Activated T-helper 17 cell treated with anti-CD3 and anti-CD28 coated beads, Interleukin-2, amount 50 U/mL, for 72 hours (primary cell): ENCODE results near the gene MBD3L5. TPM values are rescaled to one million over a fixed set of nuclear protein-coding genes. Genes with fewer than 3 reads are reported as not detected.
"Not testable (repeated sequence)": the region's sequence is repeated elsewhere in the genome, so short reads cannot be mapped to it uniquely, and the experiment has no call there.

Source experiments
- ATAC-seq: fragments of 150-1000 bp; cut with Tn5 transposase; replicated peaks from 2 replicates; pipeline ENCODE4 v1.10.0; 2021; ENCODE audit warnings: mild to moderate bottlenecking, moderate library complexity
- H3K27ac Mint-ChIP-seq: one replicate; pipeline ENCODE4 v1.8.0; 2022; ENCODE audit warnings: mixed read lengths
- H3K27me3 Mint-ChIP-seq: one replicate; pipeline ENCODE4 v1.8.0; 2022; ENCODE audit warnings: mixed read lengths
- H3K36me3 Mint-ChIP-seq: one replicate; pipeline ENCODE4 v1.8.0; 2022; ENCODE audit warnings: low read depth, mild to moderate bottlenecking, mixed read lengths
- H3K4me1 Mint-ChIP-seq: one replicate; pipeline ENCODE4 v1.8.0; 2022; ENCODE audit warnings: mixed read lengths
- H3K4me3 Mint-ChIP-seq: one replicate; pipeline ENCODE4 v1.8.0; 2022; ENCODE audit warnings: mild to moderate bottlenecking, mixed read lengths
- H3K9me3 Mint-ChIP-seq: one replicate; pipeline ENCODE4 v1.8.0; 2022; ENCODE audit warnings: mixed read lengths
- total RNA-seq, 2 donors: library from RNA; stranded (reverse); gene quantifications; one replicate each; pipeline ENCODE4 v1.2.3, GENCODE V29; 2022

The MBD3L5 gene
- total RNA-seq, 2 donors from 2014 or later = not detected

DNA sequence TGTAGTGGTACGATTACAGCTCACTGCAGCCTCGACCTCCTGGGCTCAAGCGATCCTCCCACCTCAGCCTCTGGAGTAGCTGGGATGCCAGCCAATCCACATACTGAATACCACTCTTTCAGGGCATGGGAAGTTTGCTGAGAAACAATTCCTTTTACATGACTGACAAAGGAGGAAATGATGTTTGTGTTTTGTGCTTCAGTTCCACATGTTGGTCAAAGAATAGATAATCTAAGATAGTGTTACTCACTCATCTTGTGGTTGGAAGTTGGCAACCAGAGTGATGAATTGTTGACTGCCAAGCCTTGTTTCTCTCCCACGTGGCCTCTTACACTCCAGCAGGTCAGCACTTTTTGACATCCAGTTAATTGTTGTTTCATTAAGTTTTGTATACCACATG is 16.7 kb upstream of the MBD3L5 start:
- Mint-ChIP-seq H3K27me3 (no peaks in the 10 kb centered on the region), H3K27ac (peak overlapping the region; percentile 24), H3K9me3 (no peaks in the 10 kb centered on the region), H3K4me1 (peaks cover 26% of the 10 kb centered on the region), H3K36me3 (no peaks in the 10 kb centered on the region), H3K4me3 (no peak overlapping the region)
- peak; percentile 64 for ATAC-seq

DNA sequence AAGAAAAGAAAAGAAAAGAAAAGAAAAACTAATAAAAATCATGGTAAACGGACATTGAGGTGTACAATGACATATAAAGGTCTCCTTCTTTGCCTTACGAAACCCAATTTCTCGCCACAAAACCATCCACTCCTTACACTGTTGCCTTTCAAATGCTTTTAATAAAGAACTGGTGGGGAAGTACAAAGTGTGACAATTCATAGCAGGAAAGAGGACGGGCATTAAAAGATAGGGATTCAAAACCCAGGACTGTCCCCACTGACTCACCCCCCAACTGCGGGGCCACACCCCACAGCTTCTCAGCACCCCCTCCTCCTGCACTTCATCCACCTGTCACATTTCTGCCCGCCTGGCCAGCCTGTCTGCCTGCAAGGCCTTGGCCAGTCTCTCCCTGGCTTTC is 11.6 kb upstream of the MBD3L5 start:
- no peak for ATAC-seq
- Mint-ChIP-seq H3K9me3 (no peaks in the 10 kb centered on the region), H3K4me3 (no peak overlapping the region), H3K36me3 (no peaks in the 10 kb centered on the region), H3K27me3 (no peaks in the 10 kb centered on the region), H3K4me1 (peaks cover 3% of the 10 kb centered on the region), H3K27ac (no peak overlapping the region)

DNA sequence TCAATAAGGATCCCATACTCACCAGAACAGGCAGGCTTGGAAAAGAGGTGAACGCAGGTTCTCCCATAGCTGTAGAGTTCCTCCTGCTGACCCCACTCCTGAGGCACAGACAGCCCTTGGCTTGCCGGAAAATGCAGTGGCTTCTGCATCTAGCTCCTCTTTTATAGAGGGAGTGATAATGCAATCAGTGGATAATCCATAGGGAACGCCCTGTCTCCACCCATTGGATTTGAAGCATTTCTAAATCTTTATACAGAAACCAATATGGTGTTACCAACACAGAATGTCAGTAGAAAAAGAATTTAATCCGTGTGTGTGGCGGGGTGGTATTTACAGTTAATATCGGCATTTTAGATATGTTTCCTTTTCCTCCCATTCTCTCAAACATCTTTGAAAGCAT is 9.0 kb upstream of the MBD3L5 start, which contains the start of gene MBD3L2B:
MBD3L2B (minus strand) TSS at position 101 of the 400 bp plus-strand sequence; CDS start at position 67, 34 bp downstream.
- H3K27me3 Mint-ChIP-seq, H3K36me3 Mint-ChIP-seq, ATAC-seq, H3K27ac Mint-ChIP-seq, H3K4me1 Mint-ChIP-seq, H3K4me3 Mint-ChIP-seq, H3K9me3 Mint-ChIP-seq: not testable (repeated sequence)

DNA sequence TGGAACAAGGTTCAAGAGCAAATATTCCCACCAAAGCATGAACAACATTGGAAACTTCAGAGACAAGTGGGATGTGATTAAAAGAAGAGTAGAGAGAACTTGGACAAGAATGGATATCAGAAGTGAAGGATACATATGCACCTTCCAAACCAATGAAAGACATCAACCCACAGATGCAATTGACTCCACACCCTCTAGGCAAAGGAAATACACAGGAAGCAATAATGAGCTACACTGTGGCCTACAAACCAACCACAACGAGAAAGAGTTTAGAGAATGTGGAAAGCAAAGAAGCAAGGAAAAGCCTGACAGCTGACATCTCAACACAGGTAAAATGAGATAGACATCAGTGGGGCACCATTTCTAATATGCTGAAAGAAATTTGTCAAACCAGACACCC is 1.6 kb upstream of the MBD3L5 start:
- not testable (repeated sequence) for H3K9me3 Mint-ChIP-seq, H3K4me1 Mint-ChIP-seq, ATAC-seq, H3K27ac Mint-ChIP-seq, H3K4me3 Mint-ChIP-seq, H3K27me3 Mint-ChIP-seq, H3K36me3 Mint-ChIP-seq

DNA sequence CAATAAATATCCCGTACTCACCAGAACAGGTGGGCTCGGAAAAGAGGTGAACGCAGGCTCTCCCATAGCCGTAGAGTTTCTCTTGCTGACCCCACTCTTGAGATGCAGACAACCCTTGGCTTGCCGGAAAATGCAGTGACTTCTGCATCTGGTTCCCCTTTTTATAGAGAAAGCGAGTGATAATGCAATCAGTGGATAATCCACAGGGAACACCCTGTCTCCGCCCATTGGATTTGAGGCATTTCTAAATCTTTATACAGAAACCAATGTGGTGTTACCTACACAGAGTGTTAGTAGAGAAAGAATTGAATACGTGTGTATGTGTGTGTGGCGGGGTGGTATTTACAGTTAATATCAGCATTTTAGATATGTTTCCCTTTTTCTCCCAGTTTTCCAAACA is 9.7 kb downstream of the MBD3L5 start, which contains the start of gene MBD3L4:
MBD3L4 (minus strand) TSS at position 101 of the 400 bp plus-strand sequence; CDS start at position 66, 35 bp downstream.
- not testable (repeated sequence) for H3K27me3 Mint-ChIP-seq, H3K9me3 Mint-ChIP-seq, H3K4me1 Mint-ChIP-seq, H3K4me3 Mint-ChIP-seq, ATAC-seq, H3K36me3 Mint-ChIP-seq, H3K27ac Mint-ChIP-seq

DNA sequence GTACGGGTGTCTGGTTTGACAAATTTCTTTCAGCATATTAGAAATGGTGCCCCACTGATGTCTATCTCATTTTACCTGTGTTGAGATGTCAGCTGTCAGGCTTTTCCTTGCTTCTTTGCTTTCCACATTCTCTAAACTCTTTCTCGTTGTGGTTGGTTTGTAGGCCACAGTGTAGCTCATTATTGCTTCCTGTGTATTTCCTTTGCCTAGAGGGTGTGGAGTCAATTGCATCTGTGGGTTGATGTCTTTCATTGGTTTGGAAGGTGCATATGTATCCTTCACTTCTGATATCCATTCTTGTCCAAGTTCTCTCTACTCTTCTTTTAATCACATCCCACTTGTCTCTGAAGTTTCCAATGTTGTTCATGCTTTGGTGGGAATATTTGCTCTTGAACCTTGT is 11.2 kb downstream of the MBD3L5 start:
- peak; percentile 40 for ATAC-seq
- H3K4me1 Mint-ChIP-seq = not testable (repeated sequence)

DNA sequence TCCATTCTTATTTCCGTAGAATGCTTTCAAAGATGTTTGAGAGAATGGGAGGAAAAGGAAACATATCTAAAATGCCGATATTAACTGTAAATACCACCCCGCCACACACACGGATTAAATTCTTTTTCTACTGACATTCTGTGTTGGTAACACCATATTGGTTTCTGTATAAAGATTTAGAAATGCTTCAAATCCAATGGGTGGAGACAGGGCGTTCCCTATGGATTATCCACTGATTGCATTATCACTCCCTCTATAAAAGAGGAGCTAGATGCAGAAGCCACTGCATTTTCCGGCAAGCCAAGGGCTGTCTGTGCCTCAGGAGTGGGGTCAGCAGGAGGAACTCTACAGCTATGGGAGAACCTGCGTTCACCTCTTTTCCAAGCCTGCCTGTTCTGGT is 18.6 kb downstream of the MBD3L5 start, which contains the start of gene MBD3L2:
MBD3L2 (plus strand) TSS at position 301 of the 400 bp plus-strand sequence; CDS start at position 354, 53 bp downstream.
- H3K9me3 Mint-ChIP-seq, H3K36me3 Mint-ChIP-seq, H3K27ac Mint-ChIP-seq, H3K27me3 Mint-ChIP-seq, H3K4me3 Mint-ChIP-seq, ATAC-seq, H3K4me1 Mint-ChIP-seq: not testable (repeated sequence)

More for the DNA sequence above, 11.2 kb downstream of the MBD3L5 start:
- not testable (repeated sequence) for H3K9me3 Mint-ChIP-seq, H3K27ac Mint-ChIP-seq, H3K27me3 Mint-ChIP-seq, H3K4me3 Mint-ChIP-seq, H3K36me3 Mint-ChIP-seq

DNA sequence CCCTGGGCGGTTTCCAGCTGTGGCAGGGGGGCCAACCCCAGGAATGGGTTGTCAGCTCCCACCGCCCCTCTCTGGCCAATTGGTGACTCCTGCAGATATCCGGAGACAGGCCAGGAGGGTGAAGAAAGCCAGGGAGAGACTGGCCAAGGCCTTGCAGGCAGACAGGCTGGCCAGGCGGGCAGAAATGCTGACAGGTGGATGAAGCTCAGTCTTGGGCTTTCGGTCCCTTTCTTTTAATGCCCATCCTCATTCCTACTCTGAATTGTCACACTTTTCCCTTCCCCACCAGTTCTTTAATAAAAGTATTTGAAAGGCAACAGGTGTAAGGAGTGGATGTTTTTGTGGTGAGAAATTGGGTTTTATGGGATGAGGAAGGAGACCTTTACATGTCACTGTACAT is 21.0 kb downstream of the MBD3L5 start:
- not testable (repeated sequence) for H3K27me3 Mint-ChIP-seq, H3K4me1 Mint-ChIP-seq, H3K36me3 Mint-ChIP-seq, ATAC-seq, H3K27ac Mint-ChIP-seq, H3K9me3 Mint-ChIP-seq, H3K4me3 Mint-ChIP-seq

DNA sequence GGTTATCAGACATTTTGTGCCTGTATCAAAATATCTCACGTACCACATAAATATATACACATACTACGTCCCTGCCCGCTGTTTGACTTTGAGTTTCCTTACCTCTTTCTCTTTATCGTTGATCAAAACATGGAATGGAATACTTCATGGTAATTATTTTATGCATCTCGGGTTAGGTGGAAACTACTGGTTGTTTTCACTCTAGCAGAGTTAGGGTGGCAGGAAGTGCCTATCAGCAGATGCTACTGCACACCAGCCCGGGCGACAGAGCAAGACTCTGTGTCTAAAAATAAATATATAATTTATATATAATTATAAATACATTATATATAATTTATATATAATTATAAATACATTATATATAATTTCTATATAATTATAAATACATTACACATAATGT is 22.5 kb downstream of the MBD3L5 start:
- ATAC-seq, H3K27ac Mint-ChIP-seq, H3K36me3 Mint-ChIP-seq, H3K9me3 Mint-ChIP-seq, H3K27me3 Mint-ChIP-seq, H3K4me3 Mint-ChIP-seq, H3K4me1 Mint-ChIP-seq: not testable (repeated sequence)

DNA sequence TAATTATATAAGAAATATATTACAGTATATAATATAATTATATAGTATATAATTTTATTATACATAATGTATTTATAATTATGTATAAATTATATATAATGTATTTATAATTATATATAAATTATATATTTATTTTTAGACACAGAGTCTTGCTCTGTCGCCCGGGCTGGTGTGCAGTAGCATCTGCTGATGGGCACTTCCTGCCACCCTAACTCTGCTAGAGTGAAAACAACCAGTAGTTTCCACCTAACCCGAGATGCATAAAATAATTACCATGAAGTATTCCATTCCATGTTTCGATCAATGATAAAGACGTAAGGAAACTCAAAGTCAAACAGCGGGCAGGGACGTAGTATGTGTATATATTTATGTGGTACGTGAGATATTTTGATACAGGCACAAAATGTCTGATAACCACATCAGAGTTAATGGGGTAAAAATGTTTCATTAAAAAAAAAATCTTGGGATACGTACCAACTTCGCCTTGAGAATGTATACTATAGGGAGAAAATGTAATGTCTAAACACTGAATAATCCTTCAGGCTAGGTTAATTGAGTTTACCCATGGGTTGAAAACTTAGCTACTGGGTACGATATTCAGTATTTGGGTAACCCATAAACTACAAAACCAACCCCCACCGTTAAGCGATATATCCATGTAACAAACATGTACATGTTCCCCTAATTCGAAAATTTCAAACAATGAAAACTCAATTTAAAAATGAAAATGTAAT is 24.4 kb downstream of the MBD3L5 start:
- ATAC-seq, H3K4me1 Mint-ChIP-seq, H3K27ac Mint-ChIP-seq: not testable (repeated sequence)

DNA sequence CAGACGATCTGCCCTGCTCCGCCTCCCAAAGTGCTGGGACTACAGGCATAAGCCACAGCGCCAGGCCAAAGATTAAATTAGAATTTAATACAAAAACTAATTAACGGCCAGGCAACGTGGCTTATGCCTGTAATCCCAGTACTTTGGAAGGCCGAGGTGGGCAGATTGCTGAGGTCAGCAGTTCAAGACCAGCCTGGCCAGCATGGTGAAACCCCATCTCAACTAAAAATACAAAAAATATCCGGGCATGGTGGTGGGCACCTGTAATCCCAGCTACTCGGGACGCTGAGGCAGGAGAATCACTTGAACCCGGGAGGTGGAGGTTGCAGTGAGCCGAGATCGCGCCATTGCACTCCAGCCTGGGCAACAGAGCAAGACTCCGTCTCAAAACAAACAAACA is 25.3 kb downstream of the MBD3L5 start:
- not testable (repeated sequence) for H3K27me3 Mint-ChIP-seq, H3K4me1 Mint-ChIP-seq, H3K27ac Mint-ChIP-seq, H3K36me3 Mint-ChIP-seq, ATAC-seq, H3K9me3 Mint-ChIP-seq, H3K4me3 Mint-ChIP-seq

More for the DNA sequence above, 24.4 kb downstream of the MBD3L5 start:
- H3K36me3 Mint-ChIP-seq, H3K27me3 Mint-ChIP-seq, H3K9me3 Mint-ChIP-seq, H3K4me3 Mint-ChIP-seq: not testable (repeated sequence)

DNA sequence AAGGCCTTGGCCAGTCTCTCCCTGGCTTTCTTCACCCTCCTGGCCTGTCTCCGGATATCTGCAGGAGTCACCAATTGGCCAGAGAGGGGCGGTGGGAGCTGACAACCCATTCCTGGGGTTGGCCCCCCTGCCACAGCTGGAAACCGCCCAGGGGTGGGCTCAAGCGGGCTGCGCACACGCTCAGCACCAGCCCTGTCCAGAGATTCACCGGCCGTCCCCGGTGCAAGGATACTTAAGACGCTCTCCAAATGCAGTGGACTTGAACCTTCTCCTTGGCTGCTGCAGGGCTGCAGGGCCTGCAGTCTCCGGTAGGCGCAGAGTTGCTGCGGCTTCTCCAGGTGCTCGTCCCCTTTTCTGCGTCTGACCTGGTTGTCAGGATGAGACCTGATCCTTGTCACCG is 26.0 kb downstream of the MBD3L5 start:
- not testable (repeated sequence) for H3K4me1 Mint-ChIP-seq, H3K9me3 Mint-ChIP-seq, ATAC-seq, H3K27me3 Mint-ChIP-seq, H3K27ac Mint-ChIP-seq, H3K36me3 Mint-ChIP-seq, H3K4me3 Mint-ChIP-seq

DNA sequence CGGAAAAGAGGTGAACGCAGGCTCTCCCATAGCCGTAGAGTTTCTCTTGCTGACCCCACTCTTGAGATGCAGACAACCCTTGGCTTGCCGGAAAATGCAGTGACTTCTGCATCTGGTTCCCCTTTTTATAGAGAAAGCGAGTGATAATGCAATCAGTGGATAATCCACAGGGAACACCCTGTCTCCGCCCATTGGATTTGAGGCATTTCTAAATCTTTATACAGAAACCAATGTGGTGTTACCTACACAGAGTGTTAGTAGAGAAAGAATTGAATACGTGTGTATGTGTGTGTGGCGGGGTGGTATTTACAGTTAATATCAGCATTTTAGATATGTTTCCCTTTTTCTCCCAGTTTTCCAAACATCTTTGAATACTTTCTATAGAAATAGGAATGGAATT is 28.2 kb downstream of the MBD3L5 start, which contains the start of gene MBD3L3:
MBD3L3 (minus strand) TSS at position 101 of the 400 bp plus-strand sequence; CDS start at position 30, 71 bp downstream.
- not testable (repeated sequence) for H3K27me3 Mint-ChIP-seq, H3K4me3 Mint-ChIP-seq, H3K4me1 Mint-ChIP-seq, H3K9me3 Mint-ChIP-seq, H3K27ac Mint-ChIP-seq, ATAC-seq, H3K36me3 Mint-ChIP-seq

DNA sequence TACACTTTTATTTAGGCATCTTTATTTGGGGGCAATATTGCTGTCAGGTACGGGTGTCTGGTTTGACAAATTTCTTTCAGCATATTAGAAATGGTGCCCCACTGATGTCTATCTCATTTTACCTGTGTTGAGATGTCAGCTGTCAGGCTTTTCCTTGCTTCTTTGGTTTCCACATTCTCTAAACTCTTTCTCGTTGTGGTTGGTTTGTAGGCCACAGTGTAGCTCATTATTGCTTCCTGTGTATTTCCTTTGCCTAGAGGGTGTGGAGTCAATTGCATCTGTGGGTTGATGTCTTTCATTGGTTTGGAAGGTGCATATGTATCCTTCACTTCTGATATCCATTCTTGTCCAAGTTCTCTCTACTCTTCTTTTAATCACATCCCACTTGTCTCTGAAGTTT is 29.6 kb downstream of the MBD3L5 start:
- not testable (repeated sequence) for H3K27ac Mint-ChIP-seq, H3K36me3 Mint-ChIP-seq, H3K27me3 Mint-ChIP-seq, H3K9me3 Mint-ChIP-seq, H3K4me3 Mint-ChIP-seq, H3K4me1 Mint-ChIP-seq
- ATAC-seq = peak; percentile 55

DNA sequence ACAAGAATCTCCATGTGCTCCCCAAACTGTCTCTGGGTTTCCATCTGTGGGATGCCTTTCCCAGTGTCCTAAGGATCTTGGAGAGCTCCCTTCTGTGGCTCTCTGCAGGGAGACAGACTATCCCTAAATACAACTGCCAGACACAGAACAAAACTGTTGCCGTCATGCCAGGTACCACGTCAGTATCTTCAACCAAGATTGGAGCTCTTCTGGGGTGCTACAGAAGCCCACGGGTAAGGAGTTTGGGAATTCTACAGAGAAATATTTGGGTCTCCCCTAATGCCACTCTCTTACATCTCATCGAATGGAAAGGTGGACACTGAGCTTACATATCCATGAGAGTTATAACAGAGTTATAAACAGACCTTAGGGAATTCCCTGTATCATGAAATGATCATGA is 33.0 kb downstream of the MBD3L5 start:
- no peaks in the 10 kb centered on the region for H3K36me3 Mint-ChIP-seq
- no peaks in the 10 kb centered on the region for H3K9me3 Mint-ChIP-seq
- no peaks in the 10 kb centered on the region for H3K27me3 Mint-ChIP-seq
- peak; percentile 35 for ATAC-seq
- no peak overlapping the region for H3K27ac Mint-ChIP-seq
- no peak overlapping the region for H3K4me3 Mint-ChIP-seq
- H3K4me1 Mint-ChIP-seq = no peaks in the 10 kb centered on the region
